GM23248 (cell line): ENCODE measurements around the gene RAB30. TPM values are rescaled to one million over a fixed set of nuclear protein-coding genes. Genes with fewer than 3 reads are reported as not detected.

ENCODE experiments used
- DNase-seq: peaks from one replicate; pipeline ENCODE4 v3.0.0-alpha.2; 2015
- H2AFZ ChIP-seq: fragments of 200-600 bp; sonication (generic); 2 replicates; pipeline ENCODE4 v1.6.1; 2016; ENCODE audit warnings: antibody characterized with exemption
- H3F3A ChIP-seq: fragments of 200-600 bp; sonication (generic); 2 replicates; pipeline ENCODE4 v1.6.1; 2016; ENCODE audit warnings: mild to moderate bottlenecking, antibody characterized with exemption, mixed run types; ENCODE audit not compliant: insufficient read depth
- H3K27ac ChIP-seq: fragments of 200-600 bp; sonication (generic); 2 replicates; pipeline ENCODE4 v1.5.1; 2016; ENCODE audit warnings: mild to moderate bottlenecking
- H3K27me3 ChIP-seq: fragments of 200-600 bp; sonication (generic); replicated peaks from 2 replicates; pipeline ENCODE4 v1.6.1; 2016; ENCODE audit warnings: mild to moderate bottlenecking; ENCODE audit not compliant: insufficient read depth
- H3K36me3 ChIP-seq: fragments of 200-600 bp; sonication (generic); 2 replicates; pipeline ENCODE4 v1.6.1; 2016; ENCODE audit warnings: low read depth, mild to moderate bottlenecking
- H3K4me1 ChIP-seq: fragments of 200-600 bp; sonication (generic); 2 replicates; pipeline ENCODE4 v1.6.1; 2016; ENCODE audit warnings: mild to moderate bottlenecking; ENCODE audit not compliant: insufficient read depth
- H3K4me2 ChIP-seq: fragments of 200-600 bp; sonication (generic); one replicate; pipeline ENCODE4 v1.6.1; 2016; ENCODE audit warnings: mild to moderate bottlenecking; ENCODE audit not compliant: unreplicated experiment
- H3K4me3 ChIP-seq: fragments of 200-600 bp; sonication (generic); 2 replicates; pipeline ENCODE4 v1.5.1; 2016; ENCODE audit warnings: mild to moderate bottlenecking
- H3K79me2 ChIP-seq: fragments of 200-600 bp; sonication (generic); 2 replicates; pipeline ENCODE4 v1.6.1; 2016; ENCODE audit warnings: mild to moderate bottlenecking; ENCODE audit not compliant: insufficient read depth
- H3K9ac ChIP-seq: fragments of 200-600 bp; sonication (generic); 2 replicates; pipeline ENCODE4 v1.6.1; 2016; ENCODE audit warnings: mild to moderate bottlenecking
- H3K9me2 ChIP-seq: fragments of 200-600 bp; sonication (generic); 2 replicates; pipeline ENCODE4 v1.6.1; 2016; ENCODE audit warnings: mixed run types, mild to moderate bottlenecking, moderate library complexity; ENCODE audit not compliant: insufficient read depth
- H3K9me3 ChIP-seq: fragments of 200-600 bp; sonication (generic); one replicate; pipeline ENCODE4 v1.6.1; 2017; ENCODE audit warnings: low read depth
- H4K20me1 ChIP-seq: fragments of 200-600 bp; sonication (generic); 2 replicates; pipeline ENCODE4 v1.6.0; 2016; ENCODE audit not compliant: insufficient read depth
- EZH2 ChIP-seq: fragments of 200-600 bp; sonication (generic); IDR thresholded peaks from 2 replicates; pipeline ENCODE4 v1.6.1; 2018; ENCODE audit warnings: antibody characterized with exemption, mild to moderate bottlenecking; ENCODE audit not compliant: insufficient read depth, poor library complexity, severe bottlenecking
- EZH2phosphoT487 ChIP-seq: fragments of 200-600 bp; sonication (generic); IDR thresholded peaks from 2 replicates; pipeline ENCODE4 v1.6.1; 2018; ENCODE audit warnings: antibody characterized with exemption, moderate library complexity, mild to moderate bottlenecking, low read depth; ENCODE audit not compliant: insufficient read depth
- WGBS, 2 experiments: methylation state at CpG; one replicate each; pipeline ENCODE4 v1.1.6; 2015 to 2017; ENCODE audit warnings: low lambda C conversion rate in 2 of 2, low coverage in 1 of 2; ENCODE audit errors: missing lambda C conversion rate in 2 of 2; 5-methylcytosine and 5-hydroxymethylcytosine counted together
- in situ Hi-C: fragments of 300-500 bp; cut with MboI; formaldehyde crosslinking; loops from 2 replicates; pipeline ENCODE4 v1.15.0; 2020
- polyA plus RNA-seq: library from polyadenylated mRNA; unstranded; fragments of >200 nt; fragmentation: Nextera tagmentation; extraction: Ambion mirVana; gene quantifications from 2 replicates; pipeline ENCODE4 v1.2.1, GENCODE V29; 2016
- total RNA-seq: library from RNA; depleted of rRNA; stranded (reverse); fragments of >200 nt; shearing (Covaris generic); gene quantifications from 2 replicates; pipeline ENCODE4 v1.2.3, GENCODE V29; 2014

RAB30 gene
- total and polyA plus RNA-seq, 2 experiments from 2014 or later: 10.6 to 14.0 TPM

GRCh38 chr11:83002522-83002921, 69.2 kb downstream of the RAB30 start:
- Histone ChIP-seq H3F3A (peaks cover 21% of the 10 kb centered on the region), H2AFZ (no peak overlapping the region), H3K27me3 (no peaks in the 10 kb centered on the region), H3K36me3 (no peaks in the 10 kb centered on the region), H3K79me2 (peaks cover 51% of the 10 kb centered on the region), H3K9me3 (no peaks in the 10 kb centered on the region), H3K9ac (peak overlapping the region; percentile 57; the same call in 1 of the 2 replicates), H3K27ac (peak overlapping the region; percentile 80), H3K4me3 (no peak overlapping the region), H4K20me1 (no peaks in the 10 kb centered on the region), H3K4me2 (peak overlapping the region; percentile 13), H3K9me2 (no peaks in the 10 kb centered on the region), H3K4me1 (peaks cover 24% of the 10 kb centered on the region)
- in situ Hi-C loops: no loop called here
- DNase-seq: peak; percentile 29
- 92 to 95% methylated on average over 3 of the region's 3 CpGs for whole genome bisulfite sequencing, 2 experiments
- no peak for TF ChIP-seq EZH2
- no peak for TF ChIP-seq EZH2phosphoT487

- Histone ChIP-seq H3K4me2 (peak overlapping the region; percentile 13), H3K4me3 (no peak overlapping the region), H3F3A (peaks cover 21% of the 10 kb centered on the region), H2AFZ (no peak overlapping the region), H3K36me3 (no peaks in the 10 kb centered on the region), H3K27me3 (no peaks in the 10 kb centered on the region), H3K9ac (peak overlapping the region; percentile 57; the same call in 1 of the 2 replicates), H3K27ac (peak overlapping the region; percentile 80), H3K79me2 (peaks cover 55% of the 10 kb centered on the region), H3K9me2 (no peaks in the 10 kb centered on the region), H4K20me1 (no peaks in the 10 kb centered on the region), H3K4me1 (peaks cover 24% of the 10 kb centered on the region), H3K9me3 (no peaks in the 10 kb centered on the region)
- in situ Hi-C loops: no loop called here
- WGBS, 2 experiments: 25 to 28% methylated on average over 3 of the region's 3 CpGs
- no peak for TF ChIP-seq EZH2
- peak; percentile 85 for DNase-seq
Observed at GRCh38 chr11:83002053-83002452, 69.6 kb downstream of the RAB30 start.

- H3K4me2 ChIP-seq: no peak overlapping the region
- peaks cover 25% of the 10 kb centered on the region for H3K4me1 ChIP-seq
- no peaks in the 10 kb centered on the region for H3K9me2 ChIP-seq
- no peaks in the 10 kb centered on the region for H3K27me3 ChIP-seq
- no peak for DNase-seq
- H3K27ac ChIP-seq: no peak overlapping the region
- H3K9ac ChIP-seq: no peak overlapping the region
- no peaks in the 10 kb centered on the region for H3K36me3 ChIP-seq
- H3K9me3 ChIP-seq: no peaks in the 10 kb centered on the region
- 94 to 96% methylated on average over 6 of the region's 6 CpGs for WGBS, 2 experiments
- H2AFZ ChIP-seq: no peak overlapping the region
- peaks cover 56% of the 10 kb centered on the region for H3K79me2 ChIP-seq
- no peak for TF ChIP-seq EZH2
- no peak for TF ChIP-seq EZH2phosphoT487
- no peaks in the 10 kb centered on the region for H4K20me1 ChIP-seq
- no peak overlapping the region for H3K4me3 ChIP-seq
- in situ Hi-C loops: no loop called here
- peaks cover 21% of the 10 kb centered on the region for H3F3A ChIP-seq
Observed at GRCh38 chr11:83000381-83000780, 71.3 kb downstream of the RAB30 start.

GRCh38 chr11:82999232-82999631, 72.5 kb downstream of the RAB30 start:
- Histone ChIP-seq H3K27me3 (no peaks in the 10 kb centered on the region), H3F3A (peaks cover 15% of the 10 kb centered on the region), H4K20me1 (no peaks in the 10 kb centered on the region), H3K9me3 (no peaks in the 10 kb centered on the region), H3K4me3 (no peak overlapping the region), H3K9me2 (no peaks in the 10 kb centered on the region), H3K4me2 (no peak overlapping the region), H3K79me2 (peaks cover 46% of the 10 kb centered on the region), H3K27ac (no peak overlapping the region), H3K9ac (no peak overlapping the region), H2AFZ (no peak overlapping the region), H3K36me3 (no peaks in the 10 kb centered on the region), H3K4me1 (peaks cover 28% of the 10 kb centered on the region)
- TF ChIP-seq EZH2 (no peak), EZH2phosphoT487 (no peak)
- in situ Hi-C loops: no loop called here
- no peak for DNase-seq

GRCh38 chr11:82998697-82999096, 73.0 kb downstream of the RAB30 start:
- in situ Hi-C loops: no loop called here
- no peak overlapping the region for H3K4me3 ChIP-seq
- H3F3A ChIP-seq: peaks cover 15% of the 10 kb centered on the region
- no peaks in the 10 kb centered on the region for H4K20me1 ChIP-seq
- 100% methylated on average over 2 of the region's 2 CpGs for WGBS, 2 experiments
- no peaks in the 10 kb centered on the region for H3K9me2 ChIP-seq
- no peak overlapping the region for H3K9ac ChIP-seq
- H2AFZ ChIP-seq: no peak overlapping the region
- H3K27ac ChIP-seq: no peak overlapping the region
- H3K9me3 ChIP-seq: no peaks in the 10 kb centered on the region
- no peak overlapping the region for H3K4me2 ChIP-seq
- no peaks in the 10 kb centered on the region for H3K36me3 ChIP-seq
- DNase-seq: no peak
- H3K27me3 ChIP-seq: no peaks in the 10 kb centered on the region
- H3K79me2 ChIP-seq: peaks cover 46% of the 10 kb centered on the region
- peaks cover 28% of the 10 kb centered on the region for H3K4me1 ChIP-seq
- TF ChIP-seq EZH2phosphoT487 (no peak), EZH2 (no peak)
